Jurkat, Clone E6-1 (cell line): ENCODE data around the gene YKT6.

Source experiments
- DNase-seq: peaks from one replicate; pipeline ENCODE4 v3.0.0-alpha.2; 2011; ENCODE audit warnings: low read depth, low spot score
- H3K4me3 ChIP-seq: 2 replicates; pipeline ENCODE4 v1.5.1; 2011; ENCODE audit warnings: mild to moderate bottlenecking, low read length, control low read depth, moderate library complexity

YKT6 gene

DNA sequence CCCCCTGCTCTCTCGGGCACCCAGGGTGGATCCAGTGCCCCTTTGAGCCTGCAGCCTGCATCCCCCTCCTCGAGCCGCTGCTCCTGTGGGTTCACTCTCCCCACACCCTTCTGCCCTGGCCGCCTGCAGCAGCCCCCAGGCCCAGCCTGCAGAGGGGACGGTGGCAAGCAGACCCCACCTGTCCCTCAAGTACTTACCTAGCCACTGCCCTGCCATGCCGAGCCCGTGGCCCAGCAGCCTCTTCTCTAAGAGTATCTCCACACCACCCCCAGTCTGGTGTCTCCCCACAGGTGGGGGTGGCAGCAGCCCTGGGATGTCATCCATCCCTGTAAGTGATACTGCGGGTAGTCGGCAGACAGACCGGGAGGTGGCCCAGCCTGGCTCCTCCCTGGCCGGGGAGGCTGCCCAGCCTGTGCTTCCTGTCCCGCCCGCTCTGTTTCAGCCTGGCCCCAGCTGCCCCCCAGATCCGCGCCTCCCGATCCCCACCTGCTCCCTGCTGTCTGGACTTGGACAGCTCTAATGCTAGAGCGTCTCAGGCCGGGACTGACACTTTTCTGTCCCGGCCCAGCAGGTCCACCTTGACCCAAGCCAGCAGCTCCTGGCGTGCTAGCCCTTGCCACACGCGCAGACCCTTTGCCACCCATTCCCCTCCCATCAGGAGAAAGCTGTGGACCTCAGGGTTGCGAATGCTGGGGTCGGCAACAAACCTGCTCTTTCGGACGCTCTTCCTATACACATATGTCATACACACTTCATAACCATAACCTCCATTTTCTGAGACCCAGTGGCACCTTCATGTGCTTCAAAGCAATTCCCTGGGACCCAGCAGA, 25.0 kb downstream of the YKT6 start:
- H3K4me3 ChIP-seq, result no peak overlapping the region
- no peak for DNase-seq

DNA sequence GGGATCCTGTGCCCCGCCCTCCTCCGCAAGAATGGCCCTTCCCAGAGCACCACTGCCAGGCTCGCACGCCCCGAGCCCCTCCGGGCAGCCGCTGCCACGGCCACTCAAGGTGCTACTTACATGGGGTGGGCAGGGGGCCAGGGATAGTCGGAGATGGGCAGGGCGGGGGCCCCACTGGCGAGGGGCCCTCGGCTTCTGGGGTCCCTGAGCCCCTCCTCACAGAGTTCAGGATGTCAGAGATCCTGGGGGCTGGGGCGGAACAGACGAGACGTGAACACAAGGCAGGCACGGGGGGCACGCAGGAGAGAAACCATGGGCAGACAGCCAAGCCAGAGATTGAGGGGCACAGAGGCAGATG, 25.6 kb downstream of the YKT6 start:
- no peak overlapping the region for H3K4me3 ChIP-seq
- no peak for DNase-seq

DNA sequence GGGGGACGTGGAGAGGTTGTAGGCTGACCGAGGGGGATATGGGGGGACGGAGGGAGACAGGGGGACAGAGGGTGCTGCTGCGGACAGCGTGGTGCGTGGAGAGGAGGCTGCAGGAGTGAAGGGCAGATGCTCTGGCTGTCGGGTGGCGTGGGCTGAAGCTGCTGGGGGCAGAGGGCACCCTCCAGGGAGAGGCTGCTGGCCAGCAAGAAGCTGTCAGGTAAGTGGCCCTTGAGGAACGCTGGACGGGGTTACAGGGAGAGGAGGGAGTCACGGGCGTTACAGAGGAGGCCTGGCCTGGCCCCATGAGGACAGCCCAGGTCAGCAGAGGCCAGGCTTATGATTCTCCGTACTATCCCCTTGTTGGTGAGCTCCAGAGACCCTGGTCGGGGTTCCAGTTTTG, 27.1 kb downstream of the YKT6 start:
- H3K4me3 ChIP-seq, result no peak overlapping the region
- DNase-seq, result no peak

DNA sequence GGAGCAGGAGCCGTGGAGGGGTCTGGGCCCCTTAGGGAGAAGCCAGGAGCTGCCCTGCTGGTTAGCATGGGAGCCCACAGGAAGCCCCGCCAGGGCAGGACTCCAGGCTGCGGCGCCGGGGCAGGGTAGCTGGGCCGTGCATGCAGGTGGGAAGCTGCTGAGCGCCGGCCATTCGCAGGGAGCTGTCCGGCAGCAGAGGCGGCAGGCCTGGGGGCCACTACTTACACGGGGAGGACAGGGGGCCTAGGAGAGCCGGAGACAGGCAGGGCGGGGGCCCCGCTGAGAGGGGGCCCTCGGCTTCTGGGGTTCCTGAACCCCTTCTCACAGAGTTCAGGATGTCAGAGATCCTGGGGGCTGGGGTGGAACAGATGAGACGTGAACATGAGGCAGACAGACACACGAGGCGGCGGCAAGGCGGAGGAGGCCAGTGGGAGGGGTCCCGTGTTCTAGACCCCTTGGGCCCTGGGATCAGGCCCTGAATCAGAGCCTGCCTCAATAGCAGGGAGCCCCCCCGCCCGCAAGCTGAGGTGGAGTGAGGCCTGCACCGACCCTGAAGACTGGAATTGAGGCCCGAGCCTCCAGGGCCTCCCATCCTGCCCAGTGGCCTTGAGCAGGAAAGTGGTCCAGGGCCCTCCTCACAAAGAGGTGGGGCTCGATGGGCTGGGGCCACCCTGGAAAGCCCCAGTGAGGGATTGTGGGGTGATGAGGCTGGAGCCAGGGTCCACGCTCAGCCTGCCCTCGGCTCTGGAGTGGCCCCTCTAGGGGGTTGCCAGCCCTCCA, 28.0 kb downstream of the YKT6 start:
- no peak for DNase-seq
- no peak overlapping the region for H3K4me3 ChIP-seq

DNA sequence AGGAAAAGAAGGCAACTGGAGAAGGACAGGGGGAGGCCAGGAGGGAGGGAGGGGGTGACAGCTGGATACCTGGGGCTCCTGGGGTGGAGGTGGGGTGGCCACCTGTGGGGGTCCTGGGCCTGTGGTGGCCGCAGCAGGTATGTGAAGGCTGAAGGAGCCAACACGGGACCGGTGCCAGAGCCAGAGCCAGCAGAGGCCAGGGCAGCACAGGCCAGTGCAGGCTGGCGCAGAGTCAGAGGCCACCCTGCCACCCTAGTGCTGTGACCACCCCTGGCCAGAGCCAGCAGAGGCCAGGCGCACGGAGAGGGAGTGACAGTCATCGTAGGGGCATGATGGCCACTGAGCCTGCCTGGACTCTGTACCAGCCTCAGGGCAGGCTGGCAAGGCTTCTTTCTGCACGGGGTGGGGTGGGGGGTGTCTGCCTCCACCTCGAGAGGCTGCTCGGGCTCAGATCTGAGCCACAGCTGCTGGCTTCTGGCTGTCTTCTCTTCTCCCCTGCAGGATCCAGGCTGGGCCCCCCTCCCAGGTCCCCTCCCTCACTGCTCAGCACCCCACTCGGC, 28.8 kb downstream of the YKT6 start:
- H3K4me3 ChIP-seq, result no peak overlapping the region
- DNase-seq, result no peak

DNA sequence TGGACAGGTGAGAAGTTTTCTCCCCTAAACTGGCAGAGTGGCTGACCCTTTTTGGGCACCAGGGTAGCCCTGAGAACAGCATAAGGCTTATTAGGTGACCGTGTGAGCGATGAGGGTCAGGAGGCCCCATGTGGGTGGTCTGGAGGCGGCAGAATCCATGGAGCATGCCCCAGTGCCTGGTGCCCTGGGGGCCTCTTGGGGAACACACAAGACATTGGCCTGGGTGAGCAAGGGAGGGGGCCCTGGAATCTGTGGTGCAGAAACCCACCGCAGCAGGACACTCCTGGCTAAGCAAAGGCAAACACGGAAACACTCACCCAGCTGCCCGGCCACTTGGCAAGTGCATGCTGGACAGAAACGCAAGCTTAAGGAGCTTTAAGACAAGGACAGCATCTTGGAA, 29.5 kb downstream of the YKT6 start:
- DNase-seq, result no peak
- H3K4me3 ChIP-seq, result no peak overlapping the region

DNA sequence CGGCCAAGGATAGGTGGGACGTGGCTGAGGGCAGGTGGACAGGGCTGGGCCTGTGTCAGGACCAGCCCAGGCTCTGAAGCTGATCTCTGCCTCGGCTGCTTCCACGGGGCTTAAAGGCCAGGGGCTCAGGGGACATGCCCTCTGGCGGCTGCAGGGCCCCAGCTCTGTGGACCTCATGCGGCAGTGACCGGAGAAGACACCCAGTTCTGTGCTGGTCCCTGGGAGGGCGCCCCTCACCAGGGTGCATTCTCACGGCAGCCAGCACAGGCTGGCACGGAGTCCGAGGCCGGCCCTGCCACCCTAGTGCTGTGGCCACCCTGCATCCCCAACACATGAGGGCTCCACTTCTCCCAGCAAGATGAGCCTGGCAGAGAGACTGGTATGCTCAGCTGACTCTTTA, 30.3 kb downstream of the YKT6 start:
- DNase-seq, result no peak
- H3K4me3 ChIP-seq, result no peak overlapping the region

DNA sequence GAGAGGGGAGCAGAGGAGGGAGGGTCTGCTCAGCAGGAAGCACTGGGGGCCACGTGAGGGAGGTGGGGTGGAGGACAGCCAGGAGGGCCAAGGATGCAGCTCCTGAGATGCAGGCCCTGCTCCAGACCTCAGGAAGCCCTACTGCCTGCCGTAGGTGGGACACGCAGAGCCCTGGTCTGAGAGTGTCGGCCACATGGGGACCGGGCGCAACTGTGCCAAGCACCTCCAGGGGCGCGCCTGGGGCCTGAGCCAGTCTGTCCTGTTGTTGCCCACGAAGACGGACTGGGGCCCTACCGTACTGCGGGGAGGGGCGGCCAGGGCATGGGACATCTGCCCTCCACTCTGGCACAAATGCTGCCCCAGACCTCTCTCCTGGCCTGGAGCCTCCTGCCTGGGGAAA, 31.6 kb downstream of the YKT6 start:
- no peak for DNase-seq
- no peak overlapping the region for H3K4me3 ChIP-seq

DNA sequence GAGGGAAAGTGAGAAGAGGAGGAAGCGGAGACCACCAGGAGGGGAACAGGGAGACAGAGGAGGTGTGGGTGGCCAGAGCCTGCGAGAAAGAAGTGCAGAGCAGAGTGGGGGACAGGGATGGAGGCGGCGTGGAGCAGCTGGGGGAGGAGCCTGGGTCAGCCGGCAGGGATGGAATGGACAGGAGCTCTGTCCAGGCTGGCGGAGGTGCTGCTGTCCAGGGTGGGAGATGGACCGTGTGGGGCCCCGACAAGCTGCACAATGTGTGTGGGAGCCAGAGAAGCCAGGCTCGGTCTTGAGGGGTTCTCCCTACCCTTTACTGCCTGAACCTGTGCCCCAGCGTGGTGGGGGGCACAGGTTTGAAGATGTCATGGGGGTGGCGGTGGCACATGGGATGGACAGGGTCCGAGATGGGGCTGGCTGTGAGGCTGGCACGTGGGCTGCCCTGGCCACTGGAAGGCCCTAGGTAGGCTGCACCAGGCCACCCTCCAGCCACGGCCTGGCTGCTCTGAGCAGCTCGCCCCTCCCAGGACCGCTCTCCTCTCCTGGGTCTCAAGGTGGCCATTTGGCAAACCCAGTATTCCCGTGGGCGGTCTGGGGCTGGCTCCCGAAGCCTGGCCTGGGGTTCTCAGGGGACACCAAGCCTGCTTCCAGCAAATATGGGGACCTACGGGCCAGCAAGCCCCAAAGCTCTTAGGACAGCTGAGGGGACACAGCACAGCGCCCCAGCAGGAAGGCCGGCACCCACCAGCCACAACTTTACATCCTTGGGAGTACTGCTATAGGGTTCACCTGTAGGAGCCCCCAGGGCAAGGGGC, 32.3 kb downstream of the YKT6 start:
- no peak for DNase-seq
- no peak overlapping the region for H3K4me3 ChIP-seq

DNA sequence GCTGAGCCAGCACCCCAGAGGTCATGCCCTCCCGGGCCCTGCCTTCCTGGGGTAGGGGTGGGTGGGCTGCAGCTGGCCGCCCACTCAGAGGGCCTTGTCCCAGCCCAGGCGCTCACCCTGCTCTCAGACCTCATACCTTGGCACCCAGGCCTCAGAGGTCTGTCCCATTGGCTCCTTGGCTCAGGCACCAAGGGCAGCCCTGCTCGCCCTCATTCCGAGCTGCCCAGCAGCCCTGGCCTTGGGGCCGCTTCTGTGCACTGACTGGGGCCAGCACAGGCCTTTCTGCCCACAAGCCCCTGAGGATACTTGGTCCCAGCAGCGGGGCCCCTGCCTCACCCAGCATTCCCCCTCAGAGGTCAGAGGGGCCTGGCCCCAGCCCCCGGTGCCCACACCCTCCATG, 34.3 kb downstream of the YKT6 start:
- DNase-seq, result no peak
- no peak overlapping the region for H3K4me3 ChIP-seq

DNA sequence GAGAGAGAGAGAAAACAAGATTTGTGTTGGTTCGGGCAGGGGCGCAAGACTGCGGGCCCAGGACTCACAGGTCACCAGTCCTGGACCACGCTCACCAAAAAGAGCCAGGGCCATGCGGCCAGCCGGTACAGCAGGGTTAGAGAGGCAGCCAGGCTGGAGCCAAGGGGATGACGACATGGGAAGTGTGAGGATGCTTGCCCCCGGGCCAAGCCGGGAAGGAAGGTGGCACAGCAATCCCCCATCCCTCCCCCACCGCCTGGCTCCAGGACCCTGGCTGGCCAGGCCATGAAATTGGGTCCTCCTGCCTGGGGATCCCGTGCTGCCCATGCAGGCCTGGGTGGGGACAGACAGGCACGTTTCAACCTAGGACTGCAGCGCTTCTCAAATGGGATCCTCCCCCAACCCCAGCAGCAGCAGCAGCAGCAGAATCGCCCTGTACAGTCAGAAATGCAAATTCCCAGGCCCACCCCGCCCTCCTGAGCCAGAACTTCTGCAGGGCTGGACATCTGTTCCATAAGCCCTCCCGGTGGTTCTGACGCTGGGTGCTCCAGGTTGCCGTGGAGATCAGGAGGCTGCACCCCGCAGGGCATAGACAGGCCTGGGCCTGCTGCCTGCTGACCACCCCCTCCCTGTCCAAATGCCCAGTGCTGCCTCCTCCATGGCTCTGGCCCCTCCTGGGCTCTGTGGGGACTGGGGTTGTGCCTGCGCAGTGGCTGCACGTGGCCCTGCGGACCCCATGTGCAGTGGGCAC, 35.0 kb downstream of the YKT6 start:
- no peak for DNase-seq
- no peak overlapping the region for H3K4me3 ChIP-seq

DNA sequence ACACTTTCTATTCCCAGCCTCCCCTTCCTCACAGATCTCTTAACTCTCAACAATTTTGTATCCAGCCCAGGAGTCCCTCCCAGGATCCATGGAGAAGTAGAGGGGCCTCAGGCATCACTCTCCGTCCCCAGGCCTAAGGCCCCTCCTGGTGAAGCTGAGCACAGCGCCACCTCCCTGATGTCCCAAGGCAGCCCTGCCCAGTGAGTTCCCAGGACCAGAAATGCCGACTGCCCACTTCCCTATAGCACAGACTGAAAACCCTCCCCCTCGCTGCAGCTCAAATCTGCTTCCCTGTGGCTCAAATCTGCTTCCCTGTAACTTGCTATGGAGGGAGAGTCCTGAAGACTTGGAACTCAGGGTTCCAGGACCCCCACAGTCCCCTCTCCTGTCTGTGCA, 35.6 kb downstream of the YKT6 start:
- no peak for DNase-seq
- H3K4me3 ChIP-seq, result no peak overlapping the region

DNA sequence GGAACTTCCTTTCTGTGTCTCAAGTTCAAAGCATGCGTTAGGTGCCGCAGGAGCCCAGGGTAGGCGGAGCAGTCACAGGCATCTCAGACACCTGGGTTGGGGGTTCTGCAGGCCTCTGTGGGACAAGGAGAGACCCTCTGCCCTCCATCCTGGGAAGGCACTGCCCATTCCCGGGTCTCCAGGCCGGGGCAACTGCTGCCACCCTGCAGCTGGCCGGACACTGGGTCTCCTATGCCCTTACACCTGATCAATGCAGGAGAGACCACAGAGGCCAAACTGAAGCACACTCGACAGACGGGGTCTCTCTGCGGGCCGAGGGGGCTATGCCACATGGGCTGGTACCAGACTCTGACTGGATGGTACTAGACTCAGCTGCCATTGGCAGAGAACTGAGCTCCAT, 36.9 kb downstream of the YKT6 start:
- H3K4me3 ChIP-seq, result no peak overlapping the region
- no peak for DNase-seq

DNA sequence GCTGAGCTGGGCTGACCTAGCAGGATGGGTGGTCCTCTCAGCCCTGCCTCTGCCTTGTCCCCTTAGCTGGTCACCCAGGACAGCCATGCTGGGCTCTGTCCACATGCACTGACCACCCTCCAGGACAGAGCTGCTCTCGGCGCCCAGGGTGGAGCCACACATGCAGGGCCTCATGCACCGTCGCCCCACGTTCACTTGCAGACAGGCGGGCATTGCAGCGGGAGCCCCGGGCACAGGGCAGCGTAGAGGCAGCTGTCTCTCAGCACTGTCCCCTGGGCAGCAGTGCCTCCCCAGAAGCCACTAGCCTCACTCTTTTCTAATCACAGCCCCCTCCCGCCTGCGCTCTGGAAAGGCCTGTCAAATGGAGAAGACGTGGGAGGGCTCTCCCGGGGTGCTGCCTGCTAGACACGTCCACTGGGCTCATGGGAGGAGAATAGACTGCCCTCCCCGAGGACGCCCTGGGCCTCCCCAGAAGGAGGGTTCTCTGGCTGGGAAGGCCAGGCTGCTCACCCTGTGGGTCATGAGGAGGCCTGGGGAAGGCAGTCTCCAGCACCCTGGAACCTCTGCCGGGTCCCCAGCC, 37.4 kb downstream of the YKT6 start:
- H3K4me3 ChIP-seq, result no peak overlapping the region

DNA sequence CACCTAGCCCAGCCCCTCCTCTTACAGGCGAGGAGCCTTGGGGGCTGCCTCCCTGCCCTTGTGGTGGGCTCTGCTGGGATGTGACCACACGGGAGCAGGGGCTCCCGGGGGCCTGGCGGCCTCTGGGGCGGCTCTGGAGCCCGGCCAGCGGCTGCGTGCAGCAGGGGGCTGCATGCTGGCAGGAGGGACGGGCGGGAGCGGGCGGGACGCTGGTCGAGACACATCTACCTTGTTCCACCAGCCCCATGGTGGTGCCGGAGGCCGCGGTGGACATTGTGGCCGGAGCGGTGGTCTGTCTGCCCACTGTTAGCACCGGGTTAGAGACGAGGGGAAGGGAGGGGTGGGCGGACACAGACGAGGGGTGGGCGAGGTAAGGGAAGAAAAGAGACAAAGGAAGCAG, 38.6 kb downstream of the YKT6 start:
- DNase-seq, result no peak
- H3K4me3 ChIP-seq, result no peak overlapping the region

More for the DNA sequence above, 37.4 kb downstream of the YKT6 start:
- no peak for DNase-seq

DNA sequence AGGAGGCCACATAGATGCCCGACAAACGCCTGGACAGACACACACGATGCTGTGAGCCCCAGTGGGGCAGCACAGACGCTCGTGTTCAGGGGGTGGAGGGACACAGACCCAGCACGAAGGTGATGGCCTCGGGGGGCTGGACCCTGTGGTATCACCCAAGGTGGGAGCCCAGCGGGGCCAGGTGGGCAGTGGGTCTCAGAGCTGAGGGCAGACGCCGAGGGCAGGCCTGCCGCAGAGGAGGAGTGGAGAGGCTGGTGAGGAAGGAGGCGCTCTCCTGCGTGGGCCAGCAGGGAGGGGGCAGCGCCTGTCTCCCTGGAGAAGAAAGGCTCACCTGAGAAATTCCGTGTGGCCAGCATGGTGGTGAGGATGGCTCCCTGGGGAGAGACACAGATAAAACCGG, 39.6 kb downstream of the YKT6 start:
- no peak for DNase-seq
- H3K4me3 ChIP-seq, result no peak overlapping the region

DNA sequence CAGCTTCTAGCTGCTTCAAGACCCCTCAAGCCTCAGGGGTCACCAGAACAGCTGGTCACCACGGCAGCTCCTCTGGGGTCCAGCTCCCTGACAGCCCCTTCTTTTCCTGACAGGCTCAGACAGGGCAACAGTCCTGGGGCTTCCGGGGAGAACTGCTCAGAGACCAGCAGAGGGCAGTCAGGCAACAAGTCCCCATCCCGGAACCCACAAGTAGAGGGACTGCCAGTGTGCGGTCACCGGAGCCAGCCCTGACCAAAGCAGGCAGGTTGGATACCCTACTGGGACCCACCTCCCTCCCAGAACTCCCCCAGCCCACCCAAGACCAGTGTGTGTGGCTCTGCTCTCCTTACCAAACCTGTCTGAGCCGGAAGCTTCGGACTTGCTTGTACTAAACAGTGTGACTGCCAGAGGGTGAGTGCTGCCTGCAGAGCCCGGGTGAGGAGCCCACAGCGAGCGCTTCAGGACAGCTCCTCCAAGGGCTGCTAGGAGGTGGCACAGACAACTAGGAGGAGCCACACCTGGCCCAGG, 40.3 kb downstream of the YKT6 start:
- no peak overlapping the region for H3K4me3 ChIP-seq
- DNase-seq, result peak; percentile 40

DNA sequence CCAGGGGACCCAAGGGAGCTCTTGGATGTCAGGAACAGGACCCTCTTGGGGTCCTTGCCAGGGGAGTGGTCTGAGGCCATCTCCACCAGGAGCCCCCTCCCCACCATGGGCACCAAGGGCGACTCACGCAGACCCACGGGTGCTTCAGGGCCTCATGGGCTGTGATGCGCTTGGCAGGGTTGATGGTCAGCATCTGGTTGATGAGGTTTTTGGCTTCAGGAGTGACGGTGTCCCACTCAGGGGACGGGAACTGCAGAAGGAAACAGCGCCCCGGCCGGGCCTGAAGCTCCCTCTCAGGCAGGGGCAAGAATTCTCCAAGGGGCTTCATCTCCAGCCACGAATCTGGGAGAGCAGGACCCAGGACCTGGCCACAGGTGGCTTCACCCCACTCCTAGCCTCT, 41.3 kb downstream of the YKT6 start:
- H3K4me3 ChIP-seq, result no peak overlapping the region
- DNase-seq, result no peak
